OCI-LY3 (cell line): ENCODE data around the gene TBL3.

ENCODE experiments used
- CTCF ChIP-seq: fragments of 200-600, 300-600 bp; sonication (generic); IDR thresholded peaks from 2 replicates; pipeline ENCODE4 v1.5.1; 2014; ENCODE audit warnings: antibody characterized with exemption, low read length, low read depth
- EZH2phosphoT487 ChIP-seq: fragments of 200-600 bp; shearing (Covaris generic); IDR thresholded peaks from 2 replicates; pipeline ENCODE4 v1.6.1; 2018; ENCODE audit warnings: antibody characterized with exemption, mixed run types, low read depth

- TF ChIP-seq CTCF (no peak), EZH2phosphoT487 (no peak)
Measured at GRCh38 chr16:1944612-1945199, 27.1 kb upstream of the TBL3 start.
